ENCODE data around the gene ACOXL.

The ACOXL gene

DNA sequence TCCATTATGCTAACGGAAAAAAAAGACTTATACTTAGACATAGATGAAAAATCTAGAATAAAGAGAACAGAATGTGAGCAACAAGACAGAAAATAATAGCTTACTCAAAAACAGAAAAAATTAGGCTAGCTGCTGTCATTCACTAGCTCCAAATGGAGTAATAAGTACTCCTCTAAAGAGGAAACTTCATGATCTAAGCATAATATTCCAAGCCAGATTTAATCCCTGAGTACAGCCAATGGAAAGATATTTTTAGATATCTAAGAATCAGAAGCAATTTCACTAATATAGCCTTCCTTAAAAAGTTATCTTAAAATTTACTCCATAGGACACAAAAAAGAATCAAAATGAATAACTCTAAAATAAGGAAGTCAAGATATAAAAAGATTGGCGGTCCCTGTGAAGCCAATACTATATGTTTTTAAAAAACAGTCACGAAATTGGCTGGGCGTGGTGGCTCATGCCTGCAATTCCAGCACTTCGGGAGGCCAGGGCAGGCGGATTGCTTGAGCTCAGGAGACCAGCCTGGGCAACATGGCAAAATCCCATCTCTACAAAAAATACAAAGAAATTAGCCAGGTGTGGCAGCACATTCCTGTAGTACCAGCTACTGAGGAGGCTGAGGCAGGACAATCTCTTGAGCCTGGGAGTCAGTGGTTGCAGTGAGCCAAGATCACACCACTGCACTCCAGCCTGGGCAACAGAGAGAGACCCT, 265.1 kb downstream of the ACOXL start:
- no peak for DNase-seq (ENCODE audit: low read depth in 4 of 4, low spot score in 1 of 4)

DNA sequence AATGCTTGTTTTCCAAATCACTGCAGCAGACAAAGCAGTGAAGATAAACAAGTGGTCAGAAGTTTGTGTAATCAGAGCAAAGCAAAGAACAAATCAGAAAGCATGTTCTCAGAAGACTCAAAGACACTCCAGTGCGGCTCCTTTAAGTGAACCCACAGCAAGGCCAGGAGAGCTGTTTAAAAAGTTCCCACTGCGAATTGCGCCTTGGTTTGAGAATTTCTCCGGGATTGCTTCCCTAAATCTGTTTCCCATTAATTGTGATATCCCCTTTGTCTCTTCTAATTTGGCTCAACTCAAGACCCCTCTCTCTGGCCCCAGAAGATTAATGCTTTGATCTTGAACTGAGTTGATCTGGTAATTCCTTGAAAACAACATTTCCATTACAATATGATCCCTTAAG, 265.9 kb downstream of the ACOXL start:
- no peak for DNase-seq (ENCODE audit: low read depth in 4 of 4, low spot score in 1 of 4)

DNA sequence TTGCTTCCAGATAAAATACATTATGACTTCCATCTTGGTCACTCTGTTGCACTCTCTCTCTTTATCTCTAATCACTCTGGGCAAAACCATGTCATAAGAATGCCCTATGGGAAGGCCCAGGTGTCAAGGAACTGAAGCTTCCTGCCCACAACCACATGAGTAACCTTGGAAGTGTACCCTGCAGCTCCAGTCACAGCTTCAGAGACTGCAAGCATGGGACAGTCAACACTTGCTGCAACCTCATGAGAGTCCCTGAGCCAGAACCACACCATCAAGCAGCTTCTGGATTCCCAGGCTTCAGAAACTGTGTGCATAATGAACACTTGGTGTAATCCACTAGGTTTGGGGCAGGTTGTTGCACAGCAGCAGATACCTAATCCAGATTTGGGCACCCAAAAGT, 267.3 kb downstream of the ACOXL start:
- DNase-seq (ENCODE audit: low read depth in 4 of 4, low spot score in 1 of 4) = no peak

DNA sequence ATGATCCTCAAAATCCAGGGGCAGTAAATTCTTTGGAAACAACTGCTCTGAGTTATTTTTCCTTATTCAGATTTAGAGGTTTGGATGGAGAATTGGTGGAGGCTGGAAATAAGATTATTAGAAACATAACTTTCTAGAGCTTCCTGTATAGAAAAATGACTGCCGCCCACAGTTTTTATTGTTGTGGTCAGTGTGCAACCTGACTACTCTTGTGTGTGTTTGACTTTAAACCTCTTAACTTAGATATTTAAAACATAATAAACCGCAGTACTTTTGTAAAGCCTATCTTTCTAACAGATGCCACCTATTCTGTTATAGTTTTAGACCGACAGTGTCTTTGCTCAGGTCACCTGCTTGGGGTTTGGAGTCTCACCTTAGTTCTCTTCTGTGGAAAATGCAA, 272.9 kb downstream of the ACOXL start:
- DNase-seq (ENCODE audit: low read depth in 4 of 4, low spot score in 1 of 4) = no peak

DNA sequence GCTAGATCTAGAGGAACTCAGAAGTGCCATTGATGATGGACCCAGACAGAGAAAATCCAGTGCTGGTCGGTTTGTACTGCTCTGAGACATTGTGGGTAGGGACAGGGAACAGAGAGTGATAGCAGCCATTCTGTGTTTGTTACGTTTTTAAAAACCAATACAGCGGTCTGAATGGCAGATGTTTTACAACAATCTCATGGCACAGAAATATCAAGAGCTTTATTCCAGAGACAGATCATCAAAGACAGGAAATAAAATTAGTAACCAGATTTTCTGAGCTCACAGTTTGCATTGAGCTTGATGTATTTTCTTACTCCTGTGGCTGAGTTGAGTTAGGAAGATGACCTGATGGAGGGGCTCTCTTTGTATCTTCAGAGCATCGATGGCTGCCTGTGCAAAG, 273.4 kb downstream of the ACOXL start:
- DNase-seq (ENCODE audit: low read depth in 4 of 4, low spot score in 1 of 4) = no peak

DNA sequence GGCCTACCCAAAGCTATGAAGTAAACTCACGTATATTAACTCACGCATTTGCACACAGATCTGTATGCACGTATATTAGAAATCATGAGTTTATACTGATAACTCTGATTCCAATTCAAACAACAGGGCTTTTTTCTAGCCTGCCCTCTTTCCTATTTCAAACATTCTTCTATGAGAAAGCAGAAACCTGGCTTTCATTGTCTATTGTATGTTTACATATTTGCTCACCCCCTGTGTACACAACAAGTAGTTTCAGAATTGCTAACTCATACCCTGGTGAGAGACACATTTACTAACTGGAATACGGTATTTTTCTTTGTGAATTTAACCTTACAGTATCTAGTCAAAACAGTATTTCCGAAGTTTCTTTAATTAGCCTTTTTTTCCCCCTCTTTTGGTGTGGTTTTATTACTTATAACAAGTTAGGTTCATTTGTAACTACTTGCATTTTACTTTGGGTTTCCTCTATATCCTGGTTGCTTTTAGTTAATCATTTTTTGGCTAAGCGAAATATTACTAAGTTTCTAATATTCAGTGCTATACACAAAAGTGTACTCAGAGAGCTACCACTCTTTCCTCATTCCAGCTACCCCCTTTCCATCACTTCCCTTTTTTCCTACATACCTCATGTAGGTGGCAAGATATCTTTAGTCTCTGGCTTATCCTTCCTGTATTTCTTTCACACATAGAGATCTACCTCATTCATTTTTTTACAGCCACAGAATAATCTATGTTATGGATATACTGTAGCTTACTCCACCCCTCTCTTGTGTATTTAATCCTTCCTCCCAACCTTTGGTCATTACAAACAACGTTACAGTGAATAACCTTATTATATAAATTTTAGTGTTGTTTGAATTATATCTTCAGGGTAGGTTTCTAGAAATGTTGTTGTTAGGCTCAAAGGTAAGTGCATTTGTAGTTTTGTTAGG, 275.6 kb downstream of the ACOXL start:
- DNase-seq (ENCODE audit: low read depth in 4 of 4, low spot score in 1 of 4) = no peak

DNA sequence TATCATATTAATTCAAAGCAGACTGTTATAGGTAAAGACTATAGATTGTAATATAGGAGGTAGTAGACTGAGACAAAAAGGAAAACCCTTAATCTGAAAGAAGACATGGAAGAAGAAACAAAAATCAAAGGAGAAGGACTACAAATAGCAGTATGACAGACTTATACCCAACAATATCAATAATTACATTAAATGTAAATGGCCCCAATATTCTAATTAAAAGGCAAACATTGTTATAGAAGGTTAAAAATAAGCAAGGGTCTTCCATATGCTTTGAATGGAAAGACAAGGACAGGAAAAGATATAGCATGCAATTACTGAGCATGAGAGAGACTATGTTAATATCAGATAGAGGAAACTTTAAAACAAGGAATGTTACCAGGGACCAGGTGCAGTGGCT, 278.8 kb downstream of the ACOXL start:
- no peak for DNase-seq (ENCODE audit: low read depth in 4 of 4, low spot score in 1 of 4)

DNA sequence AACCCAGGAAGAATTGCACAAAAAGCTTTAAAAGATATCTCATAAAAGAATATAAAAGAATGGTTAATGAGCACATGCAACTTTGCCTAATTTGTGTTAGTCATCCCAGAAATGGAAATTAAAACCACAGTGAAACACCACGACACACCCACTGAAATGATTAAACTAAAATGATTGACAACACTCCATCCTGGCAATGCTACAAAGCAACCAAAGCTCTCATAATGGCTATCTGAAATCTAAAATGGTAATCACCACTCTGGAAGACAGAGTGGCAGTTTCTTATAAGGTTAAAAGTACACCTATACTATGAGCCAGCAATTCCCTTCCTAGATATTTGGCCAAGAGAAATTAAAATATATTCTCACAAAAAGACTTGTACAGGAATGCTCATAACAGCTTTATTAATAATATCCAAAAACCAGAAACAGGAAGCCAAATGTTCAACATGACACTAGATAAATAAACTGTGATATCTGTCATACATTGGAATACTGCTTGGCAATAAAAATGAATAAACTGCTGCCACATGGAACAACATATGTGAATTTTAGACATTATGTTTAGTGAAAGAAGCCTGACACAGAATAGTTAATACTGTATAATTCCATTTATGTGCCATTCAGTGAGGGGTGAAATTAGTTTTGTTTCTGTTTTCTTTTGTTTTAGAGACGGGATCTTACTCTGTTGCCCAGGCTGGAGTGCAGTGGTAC, 283.1 kb downstream of the ACOXL start:
- no peak for DNase-seq (ENCODE audit: low read depth in 4 of 4, low spot score in 1 of 4)

DNA sequence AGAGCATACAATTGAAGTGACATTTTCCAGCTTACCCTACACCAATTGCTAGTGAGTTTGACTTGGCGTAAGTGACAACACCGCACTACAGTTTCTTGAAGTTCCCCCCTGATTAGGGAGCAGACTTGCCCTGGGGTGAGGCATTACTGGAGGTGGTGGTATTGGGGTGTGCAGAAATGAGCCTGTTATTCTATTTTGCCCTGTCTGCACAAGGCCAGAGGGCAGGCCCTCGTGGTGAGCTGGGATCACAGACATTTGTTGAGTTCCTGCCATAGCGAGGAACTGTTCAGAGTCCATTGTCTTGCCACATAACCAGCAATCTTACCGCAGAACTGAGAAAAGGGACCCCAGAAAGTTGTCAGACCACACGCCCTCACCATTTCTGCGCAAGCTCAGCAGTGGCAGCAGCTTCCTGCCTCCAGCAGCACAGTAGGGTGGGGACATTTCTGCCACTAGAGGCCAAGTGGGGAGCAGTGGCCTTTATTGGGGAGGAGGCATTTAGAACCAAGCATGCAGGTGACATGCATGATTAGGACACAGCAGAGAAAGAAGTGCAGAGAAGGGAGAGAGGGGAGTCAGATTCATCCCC, 284.8 kb downstream of the ACOXL start:
- no peak for DNase-seq (ENCODE audit: low read depth in 4 of 4, low spot score in 1 of 4)

DNA sequence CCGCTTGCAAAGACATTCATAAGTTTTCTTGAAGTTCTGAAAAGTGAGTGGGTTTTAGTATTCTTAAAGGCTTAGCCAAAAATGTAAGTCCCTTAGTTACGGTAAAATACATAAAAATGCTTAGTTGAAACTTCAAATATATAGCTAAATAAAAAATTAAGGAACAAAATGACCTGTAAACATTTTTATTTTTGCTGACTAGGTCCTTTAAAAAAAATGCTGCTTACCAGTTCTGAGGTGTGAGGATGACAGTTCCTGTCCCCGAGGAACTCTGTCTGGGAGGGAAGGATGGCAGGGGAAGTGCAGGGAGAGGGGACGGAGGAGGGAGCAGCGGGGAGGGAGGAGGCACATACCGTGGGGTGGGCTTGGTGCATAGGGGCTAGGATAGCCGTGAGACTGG, 285.5 kb downstream of the ACOXL start:
- DNase-seq (ENCODE audit: low read depth in 4 of 4, low spot score in 1 of 4) = no peak

DNA sequence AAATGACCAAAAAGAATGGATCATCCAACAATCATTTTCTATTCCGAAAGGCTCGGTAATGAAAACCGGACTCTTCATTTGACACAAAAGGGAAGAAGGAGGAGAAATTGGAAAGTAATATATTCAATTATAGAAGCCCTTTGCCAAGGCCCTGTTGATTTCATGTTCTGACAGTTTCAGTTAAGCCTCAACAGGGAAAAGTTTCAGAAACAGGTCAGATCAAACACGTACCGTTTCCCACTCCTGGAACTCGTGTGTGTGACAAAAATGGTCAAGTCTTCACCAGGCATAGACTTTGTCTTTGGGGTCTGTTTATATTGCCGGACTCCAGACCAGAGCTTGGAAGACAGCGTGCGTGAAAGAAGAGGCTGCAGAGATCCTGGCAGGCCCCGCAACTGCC, 287.0 kb downstream of the ACOXL start:
- no peak for DNase-seq (ENCODE audit: low read depth in 4 of 4, low spot score in 1 of 4)

DNA sequence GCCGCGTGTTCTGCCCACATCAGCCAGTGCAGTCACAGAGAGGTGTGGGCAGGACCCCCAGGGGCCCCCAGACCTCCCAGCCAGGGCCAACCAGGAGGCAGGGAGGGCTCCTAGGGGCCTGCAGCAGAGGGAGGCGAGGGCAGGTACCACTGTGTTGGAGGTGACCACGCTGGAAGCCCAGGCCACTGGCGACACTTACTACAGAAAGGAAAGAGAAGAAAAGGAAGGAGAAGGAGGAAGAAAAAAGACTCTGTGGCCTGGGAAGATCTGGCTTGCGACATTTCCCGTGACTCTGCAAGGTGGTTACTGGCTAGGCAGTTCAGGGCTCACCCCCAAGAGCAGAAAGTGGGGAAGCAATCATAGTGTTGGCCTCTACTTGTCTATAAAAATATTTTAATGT, 290.3 kb downstream of the ACOXL start:
- no peak for DNase-seq (ENCODE audit: low read depth in 4 of 4, low spot score in 1 of 4)

DNA sequence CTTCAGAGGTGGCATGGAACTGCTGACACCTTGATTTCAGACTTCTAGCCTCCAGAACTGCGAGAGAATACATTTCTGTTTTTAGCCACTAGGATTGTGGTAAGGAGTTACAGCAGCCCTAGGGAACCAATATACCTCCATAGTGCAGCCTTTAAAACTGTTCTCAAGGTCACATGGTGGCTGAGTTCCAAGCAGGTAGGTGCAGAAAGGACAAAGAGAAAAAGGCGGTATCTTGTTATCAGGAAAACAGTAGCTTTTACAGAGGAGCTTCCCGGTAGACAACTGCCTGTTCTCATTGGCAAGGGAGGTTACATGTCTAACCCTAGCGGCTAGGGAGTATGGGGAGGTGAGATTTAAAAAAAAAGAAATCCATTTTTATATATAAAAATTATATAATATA, 292.1 kb downstream of the ACOXL start:
- DNase-seq (ENCODE audit: low read depth in 4 of 4, low spot score in 1 of 4) = no peak

DNA sequence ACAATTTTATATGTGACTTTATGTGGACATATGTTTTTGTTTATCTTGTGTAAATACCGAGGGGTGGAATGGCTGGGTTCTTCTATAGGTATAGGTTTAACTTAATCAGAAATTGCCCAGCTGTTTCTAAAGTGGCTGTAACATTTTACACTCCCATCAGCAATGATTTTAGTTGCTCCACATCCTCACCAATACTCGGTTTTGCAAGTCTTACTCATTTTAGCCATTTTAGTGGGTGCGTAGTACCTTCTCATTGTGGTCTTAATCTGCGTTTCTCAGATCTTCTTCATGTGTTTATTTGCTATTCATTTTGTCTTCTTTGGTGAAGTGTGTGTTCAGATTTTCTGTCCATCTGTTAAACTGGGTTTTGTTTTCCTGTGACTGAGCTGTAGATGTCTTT, 292.9 kb downstream of the ACOXL start:
- DNase-seq (ENCODE audit: low read depth in 4 of 4, low spot score in 1 of 4) = no peak

DNA sequence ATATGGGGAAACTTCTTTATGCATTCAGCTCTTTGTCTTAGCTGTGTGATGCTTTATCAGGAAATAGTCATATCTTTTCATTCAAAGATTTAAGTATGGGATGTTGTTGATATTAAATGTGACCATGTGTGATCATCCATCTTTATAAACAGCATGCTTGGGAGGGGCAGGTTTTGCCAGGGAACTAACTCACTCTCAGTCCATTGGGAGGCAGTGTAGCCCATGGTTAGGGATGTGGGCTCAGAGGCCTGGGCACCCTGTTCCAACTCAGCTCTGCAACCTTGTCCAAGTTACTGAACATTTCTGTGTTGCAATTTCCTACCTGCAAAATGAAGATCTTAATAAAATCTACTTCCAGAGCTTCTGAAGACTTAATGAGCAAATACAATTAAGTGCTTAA, 296.3 kb downstream of the ACOXL start:
- no peak for DNase-seq (ENCODE audit: low read depth in 4 of 4, low spot score in 1 of 4)

DNA sequence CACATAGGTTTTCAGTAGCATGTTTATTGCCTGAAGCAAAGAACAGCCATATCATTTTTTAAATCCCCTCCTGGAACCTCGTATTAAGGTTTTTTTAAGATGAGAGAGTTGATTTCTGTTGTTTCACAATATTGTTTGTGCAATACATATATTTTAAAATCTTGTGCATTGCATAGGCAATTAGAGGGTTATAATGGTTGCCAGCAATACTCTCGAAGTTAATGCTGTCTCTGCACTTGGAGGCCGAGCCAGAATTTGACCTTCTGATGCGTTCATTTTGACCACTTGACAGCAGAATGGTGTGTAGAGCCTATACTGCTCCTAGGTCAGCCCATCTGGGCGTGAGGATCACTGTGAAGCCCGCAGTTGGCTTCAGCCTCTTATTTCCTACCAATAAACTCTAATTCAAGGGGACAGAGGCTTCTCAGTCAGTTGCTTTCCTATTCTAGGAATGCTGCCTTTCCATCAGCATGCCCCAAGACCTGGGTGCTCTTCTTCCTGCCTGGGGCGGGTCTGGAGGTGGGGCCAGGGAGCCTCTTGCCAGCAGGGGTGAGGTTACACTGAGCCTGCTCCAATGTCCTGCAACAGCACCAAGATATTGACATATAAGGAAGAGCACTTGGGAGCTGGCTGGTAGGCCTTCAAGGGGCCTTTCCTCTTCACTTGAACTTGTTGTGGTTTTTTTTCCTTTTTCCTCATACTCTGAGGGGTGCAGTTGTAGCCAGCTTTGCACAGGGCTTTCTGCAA, 297.0 kb downstream of the ACOXL start:
- no peak for DNase-seq (ENCODE audit: low read depth in 4 of 4, low spot score in 1 of 4)

DNA sequence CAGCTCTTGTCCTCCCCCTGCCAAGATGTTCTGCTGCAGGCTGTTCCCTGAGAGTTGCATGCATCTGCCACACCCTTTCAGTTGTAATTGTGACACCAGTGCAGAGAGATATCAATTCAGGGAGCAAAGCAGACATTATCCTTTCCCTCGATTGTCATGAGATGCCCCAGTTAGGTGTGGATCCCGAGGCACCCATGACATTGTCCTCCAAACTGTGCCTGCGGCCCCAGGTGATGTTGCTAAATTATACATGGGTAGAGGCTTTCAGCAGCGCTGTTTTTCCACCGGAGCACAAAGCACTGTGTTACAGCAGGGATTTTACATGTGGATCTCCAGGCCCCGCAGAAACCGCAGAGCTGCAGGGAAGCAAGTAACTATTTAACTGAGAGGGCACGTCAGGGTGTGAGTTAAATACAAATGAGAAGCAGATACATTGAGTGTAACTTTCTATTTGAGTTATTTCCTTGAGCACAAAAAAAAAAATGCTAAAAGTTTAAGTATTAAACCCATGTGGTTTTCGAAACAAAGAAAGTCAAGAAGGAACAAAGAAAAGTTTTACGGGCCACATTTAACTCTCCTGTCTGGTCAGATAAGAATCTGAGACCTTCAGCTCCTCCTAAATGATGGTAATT, 298.0 kb downstream of the ACOXL start:
- DNase-seq (ENCODE audit: low read depth in 4 of 4, low spot score in 1 of 4) = no peak

DNA sequence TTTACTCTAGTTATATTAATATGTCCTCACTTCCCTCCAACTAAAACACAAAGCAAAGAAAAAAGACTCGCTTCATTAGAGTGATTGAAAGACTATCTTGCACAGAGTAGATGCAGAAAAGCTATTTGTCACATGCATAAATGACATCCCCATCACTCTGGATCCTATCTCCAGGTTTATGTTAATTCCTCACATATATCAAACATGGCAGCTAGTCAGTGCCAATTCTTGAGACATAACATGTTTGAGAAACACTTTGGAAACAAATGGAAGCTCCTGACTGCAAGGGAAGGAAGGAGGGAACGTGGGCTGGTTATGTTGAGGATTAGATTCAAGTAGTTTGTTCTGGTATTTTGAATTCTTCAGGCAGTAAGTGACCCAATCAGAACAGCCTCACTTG, 298.6 kb downstream of the ACOXL start:
- DNase-seq (ENCODE audit: low read depth in 4 of 4, low spot score in 1 of 4) = no peak

DNA sequence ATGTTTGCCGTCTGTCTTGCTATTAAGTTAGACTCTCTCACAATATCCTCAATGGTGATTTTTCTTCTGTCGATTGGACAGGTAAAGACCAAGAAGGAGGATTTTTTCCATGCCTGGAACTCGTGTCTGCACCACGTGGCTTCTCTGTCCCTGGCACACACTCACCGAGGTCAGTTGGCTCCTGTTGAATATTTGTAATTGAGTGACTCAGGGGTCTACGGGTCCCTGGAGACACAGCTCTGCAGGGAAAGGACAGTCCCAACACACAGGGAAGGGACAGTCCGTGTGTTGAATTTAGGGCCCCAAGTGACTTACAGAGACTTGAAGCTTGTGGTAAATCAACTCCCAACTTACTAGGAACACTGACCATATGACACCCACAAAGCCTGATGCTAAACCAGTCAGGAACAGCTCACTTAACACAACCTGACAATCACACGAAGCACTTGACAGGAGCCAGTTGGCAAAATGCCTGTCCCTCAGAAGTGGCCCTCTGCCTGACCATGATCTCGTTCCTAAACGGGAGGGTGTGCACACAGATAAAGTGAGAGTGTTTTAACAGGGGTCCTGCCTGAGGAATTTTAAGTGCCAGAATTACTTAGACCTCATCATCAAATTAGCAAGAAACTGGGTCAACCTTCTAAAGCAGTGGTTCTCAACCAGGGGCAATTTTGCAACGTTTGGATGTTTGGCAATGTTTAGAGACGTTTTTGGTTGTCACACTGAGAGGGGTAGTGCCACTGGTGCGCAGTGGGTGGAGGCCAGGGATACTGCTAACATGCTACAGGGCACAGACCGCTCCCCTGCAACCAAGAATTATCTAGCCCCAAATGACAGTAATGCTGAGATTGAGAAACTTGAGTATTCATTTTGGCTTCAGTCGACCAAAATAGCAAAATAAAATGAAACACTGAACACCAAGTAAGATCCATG, 299.4 kb downstream of the ACOXL start:
- DNase-seq (ENCODE audit: low read depth in 4 of 4, low spot score in 1 of 4) = no peak
